Measurements from ENCODE around the gene PRRC1.
"Not testable (repeated sequence)": the region's sequence is repeated elsewhere in the genome, so short reads cannot be mapped to it uniquely, and the experiment has no call there.

DNA sequence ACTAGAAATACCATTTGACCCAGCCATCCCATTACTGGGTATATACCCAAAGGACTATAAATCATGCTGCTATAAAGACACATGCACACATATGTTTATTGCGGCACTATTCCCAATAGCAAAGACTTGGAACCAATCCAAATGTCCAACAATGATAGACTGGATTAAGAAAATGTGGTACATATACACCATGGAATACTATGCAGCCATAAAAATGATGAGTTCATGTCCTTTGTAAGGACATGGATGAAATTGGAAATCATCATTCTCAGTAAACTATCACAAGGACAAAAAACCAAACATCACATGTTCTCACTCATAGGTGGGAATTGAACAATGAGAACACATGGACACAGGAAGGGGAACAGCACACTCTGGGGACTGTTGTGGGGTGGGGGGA is 27.8 kb downstream of the PRRC1 start:
- TF ChIP-seq, protein P1, sequence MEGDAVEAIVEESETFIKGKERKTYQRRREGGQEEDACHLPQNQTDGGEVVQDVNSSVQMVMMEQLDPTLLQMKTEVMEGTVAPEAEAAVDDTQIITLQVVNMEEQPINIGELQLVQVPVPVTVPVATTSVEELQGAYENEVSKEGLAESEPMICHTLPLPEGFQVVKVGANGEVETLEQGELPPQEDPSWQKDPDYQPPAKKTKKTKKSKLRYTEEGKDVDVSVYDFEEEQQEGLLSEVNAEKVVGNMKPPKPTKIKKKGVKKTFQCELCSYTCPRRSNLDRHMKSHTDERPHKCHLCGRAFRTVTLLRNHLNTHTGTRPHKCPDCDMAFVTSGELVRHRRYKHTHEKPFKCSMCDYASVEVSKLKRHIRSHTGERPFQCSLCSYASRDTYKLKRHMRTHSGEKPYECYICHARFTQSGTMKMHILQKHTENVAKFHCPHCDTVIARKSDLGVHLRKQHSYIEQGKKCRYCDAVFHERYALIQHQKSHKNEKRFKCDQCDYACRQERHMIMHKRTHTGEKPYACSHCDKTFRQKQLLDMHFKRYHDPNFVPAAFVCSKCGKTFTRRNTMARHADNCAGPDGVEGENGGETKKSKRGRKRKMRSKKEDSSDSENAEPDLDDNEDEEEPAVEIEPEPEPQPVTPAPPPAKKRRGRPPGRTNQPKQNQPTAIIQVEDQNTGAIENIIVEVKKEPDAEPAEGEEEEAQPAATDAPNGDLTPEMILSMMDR (conservative IDR thresholded peaks at IDR 0.05; ENCODE audit: low read depth in 2 of 2): not testable (repeated sequence)
- not testable (repeated sequence) for TF ChIP-seq EZH2phosphoT487 (IDR thresholded peaks at IDR 0.05; ENCODE audit: unreplicated experiment); POLR2AphosphoS5 (IDR thresholded peaks at IDR 0.05; ENCODE audit: low read depth); EZH2 (IDR thresholded peaks at IDR 0.05; ENCODE audit: low read depth, unreplicated experiment); CREB1 (CRISPR knock-in tag; IDR thresholded peaks at IDR 0.05; ENCODE audit: low read depth); ZNF114 (CRISPR knock-in tag; IDR thresholded peaks at IDR 0.05); REST (IDR thresholded peaks at IDR 0.05; ENCODE audit: unreplicated experiment); ZNF331 (CRISPR knock-in tag; IDR thresholded peaks at IDR 0.05; ENCODE audit: low read depth)
